GM12801 (cell line): ENCODE measurements around the gene FZR1.

Source experiments
- TF ChIP-seq, protein P1 (sequence below): IDR thresholded peaks from one replicate; pipeline ENCODE4 v1.5.1; 2011; ENCODE audit warnings: control low read depth; ENCODE audit not compliant: insufficient read length; ENCODE audit errors: extremely low read depth

FZR1 gene

DNA sequence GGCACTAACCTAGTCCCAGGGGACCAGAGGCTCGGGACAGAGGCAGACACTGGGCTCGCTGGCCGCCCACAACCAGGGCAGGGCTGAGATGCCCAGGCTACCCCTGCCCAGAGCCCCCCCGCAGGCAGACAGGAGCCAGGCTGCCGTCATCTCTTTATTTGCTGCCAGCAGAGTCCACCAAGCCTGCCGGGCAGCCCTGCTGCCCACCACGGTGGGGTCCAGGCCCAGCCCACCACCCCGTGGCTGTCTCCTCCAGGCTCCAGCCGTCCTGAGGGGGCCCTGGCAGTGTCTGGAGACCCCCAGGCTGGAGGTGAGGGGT is 37.9 kb downstream of the FZR1 start:
- TF ChIP-seq, protein P1, sequence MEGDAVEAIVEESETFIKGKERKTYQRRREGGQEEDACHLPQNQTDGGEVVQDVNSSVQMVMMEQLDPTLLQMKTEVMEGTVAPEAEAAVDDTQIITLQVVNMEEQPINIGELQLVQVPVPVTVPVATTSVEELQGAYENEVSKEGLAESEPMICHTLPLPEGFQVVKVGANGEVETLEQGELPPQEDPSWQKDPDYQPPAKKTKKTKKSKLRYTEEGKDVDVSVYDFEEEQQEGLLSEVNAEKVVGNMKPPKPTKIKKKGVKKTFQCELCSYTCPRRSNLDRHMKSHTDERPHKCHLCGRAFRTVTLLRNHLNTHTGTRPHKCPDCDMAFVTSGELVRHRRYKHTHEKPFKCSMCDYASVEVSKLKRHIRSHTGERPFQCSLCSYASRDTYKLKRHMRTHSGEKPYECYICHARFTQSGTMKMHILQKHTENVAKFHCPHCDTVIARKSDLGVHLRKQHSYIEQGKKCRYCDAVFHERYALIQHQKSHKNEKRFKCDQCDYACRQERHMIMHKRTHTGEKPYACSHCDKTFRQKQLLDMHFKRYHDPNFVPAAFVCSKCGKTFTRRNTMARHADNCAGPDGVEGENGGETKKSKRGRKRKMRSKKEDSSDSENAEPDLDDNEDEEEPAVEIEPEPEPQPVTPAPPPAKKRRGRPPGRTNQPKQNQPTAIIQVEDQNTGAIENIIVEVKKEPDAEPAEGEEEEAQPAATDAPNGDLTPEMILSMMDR, result no peak

DNA sequence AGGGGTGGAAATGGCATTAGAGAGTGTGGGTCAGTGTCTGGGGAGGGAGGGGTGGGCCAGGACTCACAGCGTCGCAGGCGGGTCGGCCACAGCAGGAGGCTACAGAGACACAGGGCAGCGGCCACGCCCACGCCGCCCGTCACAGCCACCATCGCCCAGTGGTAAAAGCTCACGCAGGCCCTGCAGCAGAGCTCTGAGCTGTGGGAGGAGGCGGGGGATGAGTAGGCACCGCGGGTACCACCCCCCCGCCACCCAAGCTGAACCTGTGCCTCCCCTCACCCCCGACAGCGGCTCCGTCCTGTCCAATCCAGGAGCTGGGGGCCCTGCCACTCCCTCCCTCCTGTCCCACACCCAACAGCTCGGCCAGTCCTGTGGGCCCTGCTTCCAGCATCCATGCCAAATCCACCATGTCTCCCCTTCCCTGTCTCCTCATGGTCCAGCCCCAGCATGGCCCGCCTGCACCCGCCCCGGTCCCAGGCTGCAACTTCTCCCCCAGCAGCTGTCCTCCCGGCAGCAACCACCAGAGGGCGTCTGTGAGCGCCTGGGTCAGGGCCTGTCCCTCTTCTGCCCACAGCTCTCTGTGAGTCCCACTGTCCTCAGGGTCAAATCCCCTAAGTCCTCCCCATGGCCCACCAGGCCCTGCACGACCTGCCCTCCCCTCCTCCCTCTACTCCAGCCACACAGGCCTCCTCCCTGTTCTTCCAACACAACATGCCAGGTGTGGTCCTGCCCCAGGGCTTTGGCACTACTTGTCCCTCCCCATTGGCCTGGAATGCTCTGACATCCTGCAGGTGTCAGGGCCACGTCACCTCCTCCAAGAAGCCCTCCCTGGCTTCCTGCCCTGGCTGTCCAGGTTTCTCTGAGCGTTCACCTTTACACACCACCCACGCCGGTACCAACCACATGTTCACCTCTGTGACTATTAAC is 38.9 kb downstream of the FZR1 start:
- TF ChIP-seq, protein P1, result no peak

DNA sequence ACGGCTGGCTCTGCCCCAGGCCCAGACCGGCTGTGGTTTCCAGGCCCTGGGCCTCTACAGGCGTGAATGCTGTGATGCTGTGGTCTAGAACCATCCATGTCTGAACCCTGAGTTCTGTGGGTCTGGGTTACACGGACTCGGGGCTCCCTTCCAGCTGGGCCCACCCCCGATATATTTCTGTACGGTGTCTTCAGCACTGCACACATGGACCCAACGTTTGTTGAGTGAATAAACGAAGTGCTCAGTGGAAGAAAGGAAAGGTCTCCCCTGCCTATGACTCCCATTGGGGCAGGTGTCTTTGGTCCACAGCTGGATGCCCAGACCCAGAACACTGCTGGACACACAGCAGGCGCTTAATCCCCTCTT is 39.5 kb downstream of the FZR1 start:
- TF ChIP-seq, protein P1, result no peak

DNA sequence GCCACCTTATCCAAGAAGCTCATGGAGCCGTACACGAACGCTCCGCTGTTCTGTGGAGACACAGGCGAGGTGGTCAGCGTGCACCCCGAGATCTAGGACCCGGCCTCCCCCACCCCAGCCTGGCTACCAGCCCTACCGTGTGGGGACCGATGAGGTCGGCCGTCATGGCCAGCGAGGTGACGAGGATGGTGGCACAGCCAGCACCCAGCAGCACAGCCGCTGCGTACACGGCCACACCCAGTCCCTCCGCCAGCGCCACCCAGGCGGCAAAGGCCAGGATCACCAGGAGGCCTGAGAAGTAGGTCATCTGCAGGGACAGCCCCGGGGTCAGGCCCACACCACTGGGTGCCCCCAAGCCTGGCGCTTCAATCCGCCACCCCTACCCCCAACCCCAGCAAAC is 40.0 kb downstream of the FZR1 start:
- TF ChIP-seq, protein P1, result no peak

DNA sequence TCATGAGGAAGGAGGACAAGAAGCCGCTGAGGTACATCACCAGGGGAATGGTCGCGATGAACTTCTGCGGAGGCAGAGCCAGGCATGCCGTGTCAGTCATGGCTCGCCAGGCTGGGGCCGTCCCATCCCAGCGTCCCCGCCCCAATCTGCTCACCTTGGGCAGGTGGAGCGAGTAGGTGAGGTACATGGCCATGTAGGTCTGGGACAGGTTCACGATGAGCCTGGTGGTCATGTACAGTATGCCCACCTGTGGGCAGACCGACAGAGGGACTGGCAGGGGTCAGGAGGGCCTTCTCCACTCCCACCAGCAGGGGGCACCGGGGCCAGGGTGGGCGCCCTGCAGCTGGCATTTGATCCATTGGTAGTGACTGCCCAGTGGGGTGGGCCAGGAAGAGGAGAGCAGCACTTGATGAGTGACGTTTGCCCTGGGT is 41.2 kb downstream of the FZR1 start:
- TF ChIP-seq, protein P1, result no peak

DNA sequence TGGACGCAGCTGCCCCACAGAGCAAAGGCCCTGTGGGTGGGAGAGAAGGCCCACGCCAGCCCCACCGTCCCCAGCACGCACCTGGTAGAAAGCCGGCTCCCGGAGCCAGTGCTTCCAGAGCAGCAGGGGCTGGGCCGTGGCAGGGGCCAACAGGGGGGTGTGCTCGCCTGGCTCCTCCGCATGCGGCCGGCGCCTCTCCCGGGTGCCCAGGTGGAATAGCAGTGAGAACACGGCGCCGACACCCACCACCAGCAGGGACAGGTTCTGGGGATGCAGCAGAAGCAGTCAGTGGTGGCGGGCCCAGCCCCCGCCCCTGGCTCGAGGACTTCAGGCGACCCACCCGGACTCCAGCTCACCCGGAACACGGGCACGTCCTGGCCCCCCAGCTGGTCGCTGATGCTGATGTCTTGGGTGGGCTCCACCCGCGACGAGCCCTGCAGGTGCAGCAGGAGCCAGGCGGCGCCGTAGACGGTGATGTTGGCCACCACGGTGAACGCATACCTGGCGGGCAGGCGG is 41.7 kb downstream of the FZR1 start:
- TF ChIP-seq, protein P1, result no peak

DNA sequence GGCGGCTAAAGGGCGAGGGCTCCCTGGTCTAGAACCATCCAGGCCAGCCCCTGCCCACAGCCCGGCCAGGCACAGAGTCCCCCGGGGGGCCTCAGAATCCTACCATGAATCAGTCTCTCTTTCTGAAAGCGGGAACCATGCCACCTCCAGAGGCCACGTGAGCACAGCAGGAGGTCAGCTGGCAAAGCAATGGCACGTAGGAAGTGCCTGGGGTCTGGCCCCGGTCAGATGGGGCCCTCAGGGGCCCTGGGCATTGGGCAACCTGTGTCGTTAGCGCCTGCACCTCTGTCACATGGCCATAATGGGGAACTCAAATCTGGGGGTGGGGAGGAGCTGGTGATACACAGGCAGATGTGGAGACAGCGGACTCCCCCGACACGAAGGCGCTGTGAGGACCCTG is 42.5 kb downstream of the FZR1 start:
- TF ChIP-seq, protein P1, result no peak
